Mesendoderm (in vitro differentiated cells): ENCODE measurements around the gene C1GALT1C1L.

ENCODE experiments used
- DNase-seq: peaks from one replicate; pipeline ENCODE4 v3.0.0; 2013
- H2AK5ac ChIP-seq: 2 replicates; pipeline ENCODE4 v1.6.1; 2013; ENCODE audit warnings: low read length, inconsistent platforms
- H2BK120ac ChIP-seq: 2 replicates; pipeline ENCODE4 v1.6.1; 2013; ENCODE audit warnings: low read depth, mild to moderate bottlenecking, low read length, moderate library complexity, mixed read lengths
- H2BK15ac ChIP-seq: replicated peaks from 2 replicates; pipeline ENCODE4 v1.6.1; 2013; ENCODE audit warnings: low read depth, mild to moderate bottlenecking, moderate library complexity
- H2BK5ac ChIP-seq: 2 replicates; pipeline ENCODE4 v1.6.1; 2013; ENCODE audit warnings: low read length, inconsistent platforms
- H3K18ac ChIP-seq: 2 replicates; pipeline ENCODE4 v1.6.1; 2013; ENCODE audit warnings: mild to moderate bottlenecking, low read length, mixed read lengths
- H3K23ac ChIP-seq: one replicate; pipeline ENCODE4 v1.6.1; 2013; ENCODE audit warnings: low read length
- H3K27ac ChIP-seq: 2 replicates; pipeline ENCODE4 v1.5.1; 2013; ENCODE audit warnings: low read depth, mild to moderate bottlenecking, inconsistent platforms, low read length, moderate library complexity
- H3K27me3 ChIP-seq: 2 replicates; pipeline ENCODE4 v1.6.1; 2013; ENCODE audit warnings: low read length, control low read depth, mild to moderate bottlenecking, inconsistent platforms; ENCODE audit not compliant: insufficient read depth, poor library complexity
- H3K36me3 ChIP-seq: 2 replicates; pipeline ENCODE4 v1.6.1; 2013; ENCODE audit warnings: low read length, inconsistent platforms; ENCODE audit not compliant: control insufficient read depth, insufficient read depth
- H3K4ac ChIP-seq: one replicate; pipeline ENCODE4 v1.6.1; 2013; ENCODE audit warnings: low read depth, mild to moderate bottlenecking, low read length, moderate library complexity
- H3K4me1 ChIP-seq: 2 replicates; pipeline ENCODE4 v1.6.1; 2013; ENCODE audit warnings: low read depth, low read length, inconsistent platforms; ENCODE audit not compliant: control insufficient read depth
- H3K4me2 ChIP-seq: 2 replicates; pipeline ENCODE4 v1.6.1; 2013; ENCODE audit warnings: low read length
- H3K4me3 ChIP-seq: 2 replicates; pipeline ENCODE4 v1.5.1; 2013; ENCODE audit warnings: mild to moderate bottlenecking, low read length
- H3K56ac ChIP-seq: one replicate; pipeline ENCODE4 v1.6.1; 2013; ENCODE audit warnings: low read length
- H3K79me1 ChIP-seq: 2 replicates; pipeline ENCODE4 v1.6.1; 2013; ENCODE audit warnings: low read length, inconsistent platforms
- H3K79me2 ChIP-seq: 2 replicates; pipeline ENCODE4 v1.6.1; 2013; ENCODE audit warnings: mild to moderate bottlenecking, low read length; ENCODE audit not compliant: control insufficient read depth, insufficient read depth
- H3K9ac ChIP-seq: 2 replicates; pipeline ENCODE4 v1.6.1; 2013; ENCODE audit warnings: low read length, inconsistent platforms
- H4K5ac ChIP-seq: one replicate; pipeline ENCODE4 v1.6.1; 2013; ENCODE audit warnings: low read length
- H4K8ac ChIP-seq: one replicate; pipeline ENCODE4 v1.6.1; 2013; ENCODE audit warnings: low read depth, mild to moderate bottlenecking, control low read depth, low read length, moderate library complexity
- WGBS: extraction: QIAGEN DNeasy Blood & Tissue Kit; methylation state at CpG from one replicate; pipeline ENCODE4 v1.1.7; 2013; ENCODE audit warnings: low lambda C conversion rate, missing lambda C conversion rate; ENCODE audit not compliant: insufficient coverage; ENCODE audit errors: extremely low coverage; 5-methylcytosine and 5-hydroxymethylcytosine counted together

The C1GALT1C1L gene

DNA sequence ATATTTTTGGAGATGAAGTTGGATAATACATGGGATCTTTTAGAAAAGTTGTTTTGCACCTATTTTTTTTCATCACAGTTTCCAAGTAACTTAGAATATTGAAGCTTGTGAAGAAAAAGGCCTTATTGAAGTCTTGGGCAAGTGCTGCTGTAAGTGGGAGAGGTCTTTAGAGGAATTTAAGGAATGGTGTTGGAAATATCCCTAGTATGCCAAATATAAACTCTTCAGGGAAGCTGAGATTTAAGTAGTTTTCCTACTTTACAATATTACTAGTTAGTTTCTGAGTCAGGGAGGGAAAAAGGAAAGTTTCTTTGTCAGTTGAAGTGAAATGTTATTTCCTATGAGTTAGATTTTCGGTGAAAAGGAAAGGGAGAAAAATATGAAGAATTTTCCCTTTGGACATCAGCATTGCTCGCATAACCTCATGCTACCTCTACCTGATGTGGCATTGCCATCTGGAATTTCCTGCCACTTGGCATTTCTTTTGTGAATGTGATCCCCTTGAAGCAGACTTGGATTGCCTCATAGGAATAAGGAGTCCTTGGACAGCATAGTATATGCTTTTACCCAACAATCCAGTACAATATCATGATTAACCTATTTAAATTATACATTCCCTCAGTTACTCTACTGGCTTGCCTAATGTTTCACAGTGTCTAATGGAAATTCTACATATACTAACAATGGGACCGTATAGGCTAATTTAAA lies 27.1 kb downstream of the C1GALT1C1L start:
- WGBS: 100% methylated on average over 1 of the region's 3 CpGs
- Histone ChIP-seq H3K79me1 (no peaks in the 10 kb centered on the region), H4K5ac (no peak overlapping the region)

DNA sequence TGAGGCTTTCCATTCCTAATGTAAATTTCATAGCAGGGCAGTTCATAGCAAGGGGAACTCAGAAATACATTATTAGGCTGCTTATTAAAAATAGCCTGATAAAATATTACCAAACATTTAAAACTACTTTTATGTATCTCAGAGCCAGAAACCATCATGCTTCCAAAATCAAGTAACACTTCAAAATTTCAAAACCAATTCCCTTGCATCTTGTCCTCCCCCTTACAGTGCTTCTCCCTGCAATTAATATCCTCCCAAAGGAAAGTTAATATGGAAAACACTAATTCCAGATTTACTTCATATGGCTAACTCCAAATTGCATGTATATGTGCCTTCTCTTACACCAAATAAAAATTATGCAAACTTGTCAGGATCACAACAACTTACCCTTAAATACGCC lies 32.5 kb downstream of the C1GALT1C1L start:
- Histone ChIP-seq H3K27ac (no peak overlapping the region), H3K79me1 (no peaks in the 10 kb centered on the region), H4K5ac (no peak overlapping the region), H2BK120ac (no peak overlapping the region), H2AK5ac (no peak overlapping the region), H3K18ac (no peak overlapping the region), H3K36me3 (no peaks in the 10 kb centered on the region), H3K4me1 (no peaks in the 10 kb centered on the region), H2BK5ac (no peak overlapping the region), H3K56ac (no peak overlapping the region), H3K9ac (no peak overlapping the region), H4K8ac (no peak overlapping the region), H2BK15ac (no peak overlapping the region), H3K4me3 (no peak overlapping the region), H3K4me2 (no peak overlapping the region), H3K27me3 (no peaks in the 10 kb centered on the region), H3K4ac (no peak overlapping the region), H3K23ac (no peak overlapping the region), H3K79me2 (no peaks in the 10 kb centered on the region)
- no peak for DNase-seq
- no CpG with 5 or more reads among the region's 1 CpG for WGBS

More for the DNA sequence above, 27.1 kb downstream of the C1GALT1C1L start:
- H3K27me3 ChIP-seq: no peaks in the 10 kb centered on the region
- no peak overlapping the region for H2BK120ac ChIP-seq
- no peak overlapping the region for H3K9ac ChIP-seq
- no peak overlapping the region for H4K8ac ChIP-seq
- no peak overlapping the region for H3K27ac ChIP-seq
- H3K18ac ChIP-seq: no peak overlapping the region
- H3K4me2 ChIP-seq: no peak overlapping the region
- H2BK5ac ChIP-seq: no peak overlapping the region
- no peak overlapping the region for H3K4ac ChIP-seq
- no peak overlapping the region for H3K23ac ChIP-seq
- H2BK15ac ChIP-seq: no peak overlapping the region
- H3K36me3 ChIP-seq: no peaks in the 10 kb centered on the region
- DNase-seq: peak; percentile 21
- H3K4me1 ChIP-seq: no peaks in the 10 kb centered on the region
- H3K56ac ChIP-seq: no peak overlapping the region
- no peak overlapping the region for H3K4me3 ChIP-seq
- no peak overlapping the region for H2AK5ac ChIP-seq
- no peaks in the 10 kb centered on the region for H3K79me2 ChIP-seq

DNA sequence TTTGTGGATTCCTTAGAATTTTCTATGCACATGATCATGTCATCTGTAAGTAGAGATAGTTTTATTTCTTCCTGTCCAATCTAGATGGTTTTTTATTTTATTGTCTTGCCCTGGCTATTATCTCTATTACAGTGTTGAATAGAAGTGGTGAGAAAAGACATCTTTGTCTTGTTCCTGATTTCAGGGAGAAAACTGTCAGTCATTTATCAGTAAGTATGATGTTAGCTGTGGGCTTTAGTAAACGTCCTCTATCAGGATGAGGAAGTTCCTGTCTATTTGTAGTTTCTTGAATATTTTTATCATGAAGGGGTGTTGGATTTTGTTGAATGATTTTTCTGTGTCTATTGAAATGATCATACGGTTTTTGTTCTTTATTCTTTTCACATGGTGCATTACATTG lies 33.9 kb downstream of the C1GALT1C1L start:
- no peak overlapping the region for H4K8ac ChIP-seq
- no peak overlapping the region for H3K4me3 ChIP-seq
- H2BK15ac ChIP-seq: no peak overlapping the region
- no peak overlapping the region for H3K27ac ChIP-seq
- H3K4me2 ChIP-seq: no peak overlapping the region
- H2BK5ac ChIP-seq: no peak overlapping the region
- no peak overlapping the region for H4K5ac ChIP-seq
- H3K18ac ChIP-seq: no peak overlapping the region
- no peak overlapping the region for H3K4ac ChIP-seq
- no peak overlapping the region for H3K23ac ChIP-seq
- DNase-seq: no peak
- H3K56ac ChIP-seq: no peak overlapping the region
- no CpG with 5 or more reads among the region's 2 CpGs for WGBS
- H3K27me3 ChIP-seq: no peaks in the 10 kb centered on the region
- no peaks in the 10 kb centered on the region for H3K79me1 ChIP-seq
- no peak overlapping the region for H2BK120ac ChIP-seq
- H3K4me1 ChIP-seq: no peaks in the 10 kb centered on the region
- H3K9ac ChIP-seq: no peak overlapping the region
- no peaks in the 10 kb centered on the region for H3K36me3 ChIP-seq
- no peaks in the 10 kb centered on the region for H3K79me2 ChIP-seq
- no peak overlapping the region for H2AK5ac ChIP-seq

DNA sequence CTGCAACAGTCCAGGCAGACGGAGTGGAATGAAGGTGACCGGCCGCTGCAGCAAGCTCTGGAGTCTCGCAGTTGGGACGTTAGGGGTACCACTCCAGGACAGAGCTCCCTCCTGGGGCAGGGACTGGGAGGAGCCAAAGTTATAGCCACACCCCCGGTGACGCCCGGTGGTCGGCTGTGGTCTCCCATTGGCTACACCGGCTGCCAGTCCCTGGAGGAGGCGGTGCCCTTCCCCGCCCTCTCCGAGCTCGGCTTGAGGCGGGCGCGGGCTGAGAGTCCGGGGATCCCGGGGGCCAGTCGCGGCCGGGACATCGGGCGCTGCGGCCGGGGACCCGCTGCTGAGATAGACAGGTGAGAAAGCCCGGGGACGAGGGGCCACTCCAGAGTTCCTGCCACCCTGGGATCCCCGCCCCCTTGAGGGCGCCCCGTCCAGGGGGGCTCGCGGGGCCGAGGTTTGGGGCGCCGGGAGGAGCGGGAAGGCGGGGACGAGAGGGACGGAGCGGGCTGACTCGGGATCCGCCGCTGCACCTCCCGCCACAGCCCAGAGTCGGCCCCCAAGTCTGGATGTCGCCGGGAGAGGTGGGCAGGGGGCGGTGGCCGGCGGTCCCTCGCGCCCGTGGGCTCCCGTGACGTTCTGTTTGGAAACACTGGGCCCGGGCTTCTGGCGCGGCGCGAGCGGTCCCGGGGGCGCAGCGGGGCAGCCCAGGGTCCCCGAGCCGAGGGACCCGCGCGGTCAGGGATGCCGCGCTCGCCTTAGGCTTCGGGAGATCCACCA lies 39.0 kb downstream of the C1GALT1C1L start, which contains the start of gene PLEKHH2:
PLEKHH2 (plus strand) TSS at position 231 of the 774 bp plus-strand sequence. CDS start 7,414 bp downstream, outside the sequence.
- Histone ChIP-seq H2AK5ac (no peak within 1 kb of the TSS), H4K8ac (no peak within 1 kb of the TSS), H4K5ac (no peak within 1 kb of the TSS), H3K56ac (peak within 1 kb of the TSS; percentile 84), H3K27me3 (no peaks in the 10 kb centered on the region), H3K36me3 (no peaks in the 10 kb centered on the region), H3K4me3 (peak within 1 kb of the TSS; percentile 60), H2BK5ac (no peak within 1 kb of the TSS), H2BK120ac (no peak within 1 kb of the TSS), H3K4me2 (peak within 1 kb of the TSS; percentile 96), H3K4ac (no peak within 1 kb of the TSS), H3K18ac (peak within 1 kb of the TSS; percentile 13), H2BK15ac (no peak within 1 kb of the TSS), H3K9ac (peak within 1 kb of the TSS; percentile 67), H3K79me1 (no peaks in the 10 kb centered on the region), H3K4me1 (peaks cover 4% of the 10 kb centered on the region), H3K23ac (peak within 1 kb of the TSS; percentile 89), H3K79me2 (no peaks in the 10 kb centered on the region), H3K27ac (no peak within 1 kb of the TSS)
- WGBS: no CpG with 5 or more reads among the region's 75 CpGs
- DNase-seq: peak; percentile 88

DNA sequence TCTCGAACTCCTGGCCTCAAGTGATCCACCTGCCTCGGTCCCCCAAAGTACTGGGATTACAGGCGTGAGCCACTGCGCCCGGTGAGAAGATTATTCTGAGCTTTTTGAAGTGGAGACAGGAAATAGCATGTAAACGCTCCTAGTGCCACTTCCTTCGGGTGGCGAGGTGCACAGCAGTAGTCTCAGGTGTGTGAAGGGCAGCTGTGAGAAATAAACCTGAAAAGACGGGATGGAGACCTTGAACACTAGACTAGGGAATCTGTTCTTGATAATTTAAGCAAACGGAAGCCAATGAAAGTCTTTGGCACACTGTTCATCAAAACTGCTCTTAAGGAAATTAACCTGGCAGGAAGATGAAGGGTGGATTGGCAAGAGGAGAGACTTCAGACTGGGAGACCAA lies 39.6 kb downstream of the C1GALT1C1L start:
- Histone ChIP-seq H2BK15ac (no peak overlapping the region), H3K23ac (no peak overlapping the region), H2BK120ac (no peak overlapping the region), H2AK5ac (no peak overlapping the region), H4K5ac (no peak overlapping the region), H2BK5ac (no peak overlapping the region), H3K79me2 (no peaks in the 10 kb centered on the region), H3K4me1 (peaks cover 4% of the 10 kb centered on the region), H3K18ac (no peak overlapping the region), H3K27ac (no peak overlapping the region), H3K4ac (no peak overlapping the region), H3K9ac (peak overlapping the region; percentile 57), H3K36me3 (no peaks in the 10 kb centered on the region), H4K8ac (no peak overlapping the region), H3K56ac (peak overlapping the region; percentile 84), H3K27me3 (no peaks in the 10 kb centered on the region), H3K4me2 (peak overlapping the region; percentile 90), H3K79me1 (no peaks in the 10 kb centered on the region), H3K4me3 (no peak overlapping the region)
- DNase-seq: no peak
- WGBS: no CpG with 5 or more reads among the region's 10 CpGs
